Measurements from ENCODE around the gene SPATS2L.

Gene SPATS2L

GRCh38 chr2:200509612-200510433 lies 203.3 kb downstream of the SPATS2L start, which contains the start of gene KCTD18:
TSS of gene KCTD18 (minus strand) at chr2:200510068. CDS start at chr2:200507016, 3,052 bp downstream.
- peak; percentile 95 for DNase-seq (ENCODE audit: low spot score)

GRCh38 chr2:200515155-200515554 lies 208.7 kb downstream of the SPATS2L start:
- no peak for DNase-seq (ENCODE audit: low spot score)

DNA sequence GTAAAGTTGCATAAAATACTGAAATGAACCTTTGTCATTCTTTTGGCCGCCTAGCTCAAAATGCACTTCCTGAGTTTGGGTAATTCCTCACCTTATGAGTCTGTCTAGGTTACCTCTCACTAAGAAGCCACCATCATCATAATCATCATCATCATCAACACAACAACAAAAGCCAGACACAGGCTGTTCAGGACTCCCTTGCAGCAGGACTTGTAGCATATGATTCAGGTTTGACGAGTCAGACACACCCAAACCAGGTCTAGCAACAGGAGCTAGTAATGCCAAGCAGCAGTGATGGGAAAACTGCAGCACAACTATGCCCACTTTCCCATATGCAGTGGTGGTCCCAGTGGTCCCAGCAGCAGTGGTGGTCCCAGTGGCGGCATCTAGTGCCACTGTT lies 216.7 kb downstream of the SPATS2L start:
- no peak for DNase-seq (ENCODE audit: low spot score)

DNA sequence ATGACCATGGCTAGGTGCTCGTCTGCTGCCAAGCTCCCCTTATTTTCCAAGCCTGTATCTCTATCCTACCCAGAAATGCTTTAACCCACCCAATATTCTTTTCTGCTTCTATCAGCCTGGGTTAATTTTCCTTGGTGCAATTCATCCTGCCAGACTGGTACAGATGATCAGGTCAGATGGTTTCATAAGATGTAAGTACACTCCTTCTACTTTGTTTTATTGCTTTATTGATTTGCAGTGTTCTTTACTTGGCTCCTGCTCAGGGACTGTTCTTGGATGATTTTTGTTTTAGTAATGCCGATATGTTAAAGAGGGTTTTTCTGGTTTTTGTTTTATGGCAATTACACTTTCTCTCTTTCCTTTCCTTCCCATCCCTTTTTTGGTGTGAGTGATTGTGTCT lies 217.1 kb downstream of the SPATS2L start:
- no peak for DNase-seq (ENCODE audit: low spot score)

DNA sequence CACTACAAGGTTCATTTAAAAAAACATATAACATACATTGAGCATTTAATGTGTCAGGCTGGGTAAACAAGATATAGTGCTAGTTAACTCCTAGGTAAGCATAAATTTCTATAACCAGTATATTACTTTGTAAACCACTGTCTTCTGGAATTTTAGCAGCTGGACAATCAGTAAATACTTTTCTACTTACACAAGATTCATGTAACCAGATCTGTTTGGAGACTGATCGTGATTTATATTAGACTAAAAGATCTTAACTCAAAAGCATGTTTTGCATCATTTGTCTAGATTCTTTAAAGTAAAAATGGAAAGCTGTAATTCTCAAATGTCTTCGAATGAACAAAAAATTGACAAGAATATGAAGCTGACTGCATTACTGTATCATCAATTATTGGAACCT lies 218.6 kb downstream of the SPATS2L start:
- DNase-seq (ENCODE audit: low spot score), result no peak

DNA sequence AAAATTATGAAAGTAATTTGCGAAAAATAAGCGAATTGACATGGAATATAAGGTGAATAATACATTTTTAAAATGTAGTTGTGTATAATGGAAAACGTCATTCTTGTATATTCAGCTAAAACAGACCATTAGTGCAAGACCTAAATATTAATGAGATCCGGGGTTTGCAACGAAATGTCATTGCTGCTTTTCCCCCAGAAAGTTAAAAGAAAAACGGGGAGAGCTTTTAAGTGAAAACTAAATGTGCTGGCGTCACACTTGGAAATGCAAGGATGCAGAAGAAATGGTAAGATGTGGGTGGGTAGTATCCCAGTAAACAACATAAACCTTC lies 219.0 kb downstream of the SPATS2L start:
- no peak for DNase-seq (ENCODE audit: low spot score)

GRCh38 chr2:200525882-200526651 lies 219.6 kb downstream of the SPATS2L start, which contains the start of gene SGO2:
TSS of gene SGO2 (plus strand) at chr2:200526207. CDS start at chr2:200532976, 6,769 bp downstream.
- peak; percentile 96 for DNase-seq (ENCODE audit: low spot score)

DNA sequence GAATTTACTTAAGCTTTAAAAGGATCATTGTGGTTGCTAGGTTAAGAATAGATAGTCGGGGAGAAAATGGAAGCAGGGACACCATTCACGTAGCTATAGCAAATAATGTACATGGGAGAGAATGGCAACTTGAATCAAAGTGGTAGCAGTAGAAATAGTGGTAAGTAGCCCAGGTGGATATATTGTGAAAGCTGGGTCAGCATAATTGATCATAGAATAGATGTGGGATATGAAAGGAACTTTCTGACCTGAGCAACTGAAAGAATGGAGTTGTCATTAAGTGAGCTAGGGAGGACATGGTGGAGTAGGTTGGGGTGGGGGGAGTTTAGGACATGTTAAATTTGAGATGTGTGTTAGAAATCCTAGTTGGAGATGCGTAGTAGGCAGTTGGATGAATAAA lies 221.7 kb downstream of the SPATS2L start:
- DNase-seq (ENCODE audit: low spot score), result no peak

Measured in germinal center (tissue), 1 donor.